ENCODE results near the gene SLC2A13. TPM values are rescaled to one million over a fixed set of nuclear protein-coding genes. Genes with fewer than 3 reads are reported as not detected.

Gene SLC2A13
- total and polyA plus RNA-seq, 11 donors: 1.9 to 17.6 (median 8.5) TPM

DNA sequence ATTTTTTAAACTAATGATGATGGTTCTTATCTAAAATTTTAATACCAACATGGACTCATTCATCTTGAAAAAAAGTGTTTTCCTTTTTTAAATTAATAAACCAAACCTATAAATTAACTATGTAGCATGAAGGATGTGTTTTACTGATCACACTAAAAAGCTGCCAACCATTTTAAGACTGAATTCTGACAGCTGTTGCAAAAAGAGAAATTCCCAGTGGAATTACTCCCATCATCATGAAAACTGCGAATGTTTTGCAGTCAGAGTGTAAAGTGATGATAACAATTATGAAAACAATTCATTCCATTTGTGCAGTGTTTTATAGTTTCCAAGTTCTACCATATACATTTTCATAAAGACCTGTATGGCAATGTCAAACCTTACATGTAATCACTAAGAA lies 232.8 kb downstream of the SLC2A13 start:
- H3K27ac ChIP-seq: no peak overlapping the region
- ATAC-seq: no peak
- no peaks in the 10 kb centered on the region for H3K27me3 ChIP-seq
- DNase-seq: no peak
- intact Hi-C loops (cut with DNase I): loop anchor here in 1 of 10 donors (10.0 kb wide), 1 partner anchor 52 kb away; no protein-coding TSS in a partner anchor
- H3K4me3 ChIP-seq: no peak overlapping the region
- WGBS, 4 donors: 53 to 64% (median 57%) methylated on average over 1 of the region's 1 CpG
- no peaks in the 10 kb centered on the region for H3K36me3 ChIP-seq
- no peak for TF ChIP-seq POLR2A (IDR thresholded peaks at IDR 0.05)
- TF ChIP-seq, protein P1, sequence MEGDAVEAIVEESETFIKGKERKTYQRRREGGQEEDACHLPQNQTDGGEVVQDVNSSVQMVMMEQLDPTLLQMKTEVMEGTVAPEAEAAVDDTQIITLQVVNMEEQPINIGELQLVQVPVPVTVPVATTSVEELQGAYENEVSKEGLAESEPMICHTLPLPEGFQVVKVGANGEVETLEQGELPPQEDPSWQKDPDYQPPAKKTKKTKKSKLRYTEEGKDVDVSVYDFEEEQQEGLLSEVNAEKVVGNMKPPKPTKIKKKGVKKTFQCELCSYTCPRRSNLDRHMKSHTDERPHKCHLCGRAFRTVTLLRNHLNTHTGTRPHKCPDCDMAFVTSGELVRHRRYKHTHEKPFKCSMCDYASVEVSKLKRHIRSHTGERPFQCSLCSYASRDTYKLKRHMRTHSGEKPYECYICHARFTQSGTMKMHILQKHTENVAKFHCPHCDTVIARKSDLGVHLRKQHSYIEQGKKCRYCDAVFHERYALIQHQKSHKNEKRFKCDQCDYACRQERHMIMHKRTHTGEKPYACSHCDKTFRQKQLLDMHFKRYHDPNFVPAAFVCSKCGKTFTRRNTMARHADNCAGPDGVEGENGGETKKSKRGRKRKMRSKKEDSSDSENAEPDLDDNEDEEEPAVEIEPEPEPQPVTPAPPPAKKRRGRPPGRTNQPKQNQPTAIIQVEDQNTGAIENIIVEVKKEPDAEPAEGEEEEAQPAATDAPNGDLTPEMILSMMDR (IDR thresholded peaks at IDR 0.05): no peak
- peaks cover 0 to 2% (median 0%) of the 10 kb centered on the region in 12 donors for H3K9me3 ChIP-seq
- H3K4me1 ChIP-seq: peaks cover 0 to 13% (median 0%) of the 10 kb centered on the region in 12 donors

DNA sequence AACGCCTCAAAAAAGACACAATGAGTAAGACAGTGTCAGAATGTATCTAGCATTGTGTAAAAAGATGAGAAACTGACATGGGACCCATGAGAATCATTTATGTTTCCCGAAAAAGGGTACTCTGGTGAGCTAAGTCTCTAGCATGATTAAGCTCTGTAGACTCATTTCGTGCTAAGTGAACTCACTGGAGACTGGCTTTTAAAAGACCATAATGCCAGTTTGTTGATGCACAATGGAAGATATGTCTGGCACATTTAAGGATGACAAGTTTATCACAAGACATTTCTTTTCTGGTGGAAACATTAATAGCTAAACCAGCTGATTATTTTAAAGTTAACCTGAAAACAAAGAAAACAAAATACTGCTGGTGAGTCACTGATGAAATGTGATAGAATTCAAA lies 233.5 kb downstream of the SLC2A13 start:
- Histone ChIP-seq H3K4me1 (peaks cover 0 to 13% (median 0%) of the 10 kb centered on the region in 12 donors), H3K36me3 (no peaks in the 10 kb centered on the region), H3K27ac (no peak overlapping the region), H3K4me3 (no peak overlapping the region), H3K27me3 (no peaks in the 10 kb centered on the region), H3K9me3 (no peaks in the 10 kb centered on the region)
- ATAC-seq (no peak), DNase-seq (no peak)
- 80 to 84% (median 83%) methylated on average over 3 of the region's 3 CpGs for WGBS, 4 donors
- intact Hi-C loops (cut with DNase I): loop anchor here in 1 of 10 donors (10.0 kb wide), 1 partner anchor 52 kb away; no protein-coding TSS in a partner anchor
- no peak for TF ChIP-seq POLR2A (IDR thresholded peaks at IDR 0.05)

DNA sequence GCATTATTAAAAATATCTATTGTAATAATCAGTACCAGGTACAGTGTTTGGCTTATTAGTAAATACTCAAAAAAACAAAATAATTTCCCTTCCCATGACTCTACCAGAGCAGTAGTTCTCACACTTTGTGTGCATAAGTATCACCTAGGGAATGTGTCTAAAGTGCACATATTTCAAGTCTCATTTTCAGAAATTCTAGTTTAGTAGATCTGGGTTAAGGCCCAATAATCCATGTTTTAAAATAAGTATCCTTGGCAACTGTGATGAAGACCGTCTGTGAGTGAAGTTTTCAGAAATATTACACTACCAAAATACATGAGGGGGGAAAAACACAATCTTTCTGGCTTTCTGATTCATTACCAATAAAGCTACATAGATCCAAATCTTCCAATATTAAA lies 237.6 kb downstream of the SLC2A13 start:
- Histone ChIP-seq H3K36me3 (peaks cover 0 to 10% (median 0%) of the 10 kb centered on the region in 9 donors), H3K27ac (no peak overlapping the region), H3K27me3 (no peaks in the 10 kb centered on the region), H3K4me1 (no peaks in the 10 kb centered on the region), H3K4me3 (no peak overlapping the region), H3K9me3 (peaks cover 0 to 5% (median 0%) of the 10 kb centered on the region in 12 donors)
- TF ChIP-seq POLR2A (IDR thresholded peaks at IDR 0.05): no peak
- TF ChIP-seq, protein P1 (IDR thresholded peaks at IDR 0.05): no peak
- DNase-seq (no peak), ATAC-seq (no peak)
- WGBS, 4 donors: 83 to 90% (median 86%) methylated on average over 1 of the region's 1 CpG
- intact Hi-C loops (cut with DNase I): no loop called here

DNA sequence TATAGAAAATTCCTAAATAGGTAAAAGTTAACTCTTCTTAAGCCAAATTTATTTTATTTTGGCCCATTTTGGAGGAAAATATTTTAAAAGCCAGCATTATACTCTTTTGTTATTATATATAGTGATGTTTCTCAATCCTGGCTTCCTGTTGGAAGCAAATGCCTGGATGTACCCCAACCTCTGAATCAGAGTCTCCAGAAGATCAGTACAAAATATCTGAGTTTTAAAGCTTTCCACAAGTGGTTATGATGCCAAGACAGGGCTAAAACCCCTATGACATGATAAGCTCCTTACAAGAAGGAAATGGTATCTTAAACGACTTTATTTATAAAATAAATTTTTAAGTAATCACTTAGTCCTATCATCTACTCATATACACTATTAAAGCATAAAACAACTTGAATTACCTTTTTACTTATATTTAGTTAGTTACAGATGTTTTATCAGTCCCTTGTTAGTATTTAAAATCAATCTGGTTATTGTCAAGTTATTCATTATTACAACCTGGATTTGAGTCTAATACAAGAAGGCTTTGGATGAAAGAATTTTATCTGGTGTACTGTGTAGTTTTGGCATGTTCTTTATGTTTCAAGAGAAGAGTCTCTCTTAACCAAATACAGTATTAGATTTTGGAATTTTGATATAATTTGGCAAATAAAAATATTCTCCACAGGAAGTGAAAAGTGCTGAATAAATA lies 238.1 kb downstream of the SLC2A13 start:
- DNase-seq: no peak
- Histone ChIP-seq H3K27me3 (no peaks in the 10 kb centered on the region), H3K9me3 (peaks cover 0 to 5% (median 0%) of the 10 kb centered on the region in 12 donors), H3K27ac (no peak overlapping the region), H3K36me3 (peaks cover 0 to 10% (median 0%) of the 10 kb centered on the region in 9 donors), H3K4me1 (no peaks in the 10 kb centered on the region), H3K4me3 (no peak overlapping the region)
- 75 to 81% (median 79%) methylated on average over 1 of the region's 1 CpG for WGBS, 4 donors
- intact Hi-C loops (cut with DNase I): no loop called here
- no peak for ATAC-seq
- TF ChIP-seq, protein P1 (IDR thresholded peaks at IDR 0.05): no peak
